Tibial artery (tissue), 4 donors: ENCODE measurements around the gene RBM33.

ENCODE experiments used
- DNase-seq, 2 donors: peaks; one replicate each; pipeline ENCODE4 v3.0.0-alpha.2; 2019
- H3K27ac ChIP-seq, 2 donors: fragments of 200-600 bp; sonication (generic) in 1 of 2; 1 replicate in 1 of 2; 2 replicates in 1 of 2; pipeline ENCODE4 v1.5.1; 2018 to 2019; ENCODE audit warnings: mild to moderate bottlenecking in 1 of 2
- H3K27me3 ChIP-seq, 2 donors: fragments of 200-600 bp; sonication (generic) in 1 of 2; one replicate each; pipeline versions ENCODE4 v1.5.1 to v1.6.0; 2016 to 2019
- H3K36me3 ChIP-seq, 3 donors: fragments of 200-600 bp; sonication (generic) in 2 of 3; one replicate each; pipeline ENCODE4 v1.5.1; 2016 to 2019; ENCODE audit warnings: mild to moderate bottlenecking in 2 of 3
- H3K4me1 ChIP-seq, 4 donors: fragments of 200-600 bp; sonication (generic) in 2 of 4; 1 replicate in 3 of 4; 2 replicates in 1 of 4; pipeline ENCODE4 v1.5.1; 2016 to 2019
- H3K4me3 ChIP-seq, 2 donors: fragments of 200-600 bp; sonication (generic) in 1 of 2; 1 replicate in 1 of 2; 2 replicates in 1 of 2; pipeline ENCODE4 v1.5.1; 2018 to 2019; ENCODE audit warnings: mild to moderate bottlenecking in 2 of 2
- H3K9me3 ChIP-seq, 3 donors: fragments of 200-600 bp; sonication (generic) in 1 of 3; one replicate each; pipeline ENCODE4 v1.5.1; 2016 to 2019
- CTCF ChIP-seq, 2 experiments: fragments of 200-600 bp in 1 of 2; fragments of 450-650 bp in 1 of 2; IDR thresholded peaks; one replicate each; pipeline ENCODE4 v1.5.1; 2017 to 2019; ENCODE audit warnings: antibody characterized with exemption in 2 of 2, mild to moderate bottlenecking in 1 of 2, moderate library complexity in 1 of 2
- intact Hi-C: fragments of 100-400 bp; cut with DNase I; formaldehyde crosslinking; loops from one replicate; pipeline ENCODE4 v1.15.0; 2023; ENCODE audit warnings: low total_unique reads

Gene RBM33

GRCh38 chr7:155809332-155809946 lies 165.0 kb downstream of the RBM33 start:
- no peaks in the 10 kb centered on the region for H3K9me3 ChIP-seq
- no peak for TF ChIP-seq CTCF (IDR thresholded peaks at IDR 0.05)
- peaks cover 0 to 72% (median 49%) of the 10 kb centered on the region in 4 donors for H3K4me1 ChIP-seq
- no peak for DNase-seq
- intact Hi-C loops = loop anchor here (10.0 kb wide), 1 partner anchor 1005 kb away; no protein-coding TSS in a partner anchor
- peak overlapping the region in 1 of 2 donors; percentile 16 for H3K4me3 ChIP-seq
- no peak overlapping the region for H3K27ac ChIP-seq
- peaks cover 0 to 98% of the 10 kb centered on the region in 2 donors for H3K27me3 ChIP-seq
- H3K36me3 ChIP-seq = no peaks in the 10 kb centered on the region

- no peak overlapping the region for H3K27ac ChIP-seq
- H3K27me3 ChIP-seq = peaks cover 0 to 98% of the 10 kb centered on the region in 2 donors
- TF ChIP-seq CTCF (IDR thresholded peaks at IDR 0.05) = no peak
- no peak for DNase-seq
- H3K4me3 ChIP-seq = peak overlapping the region in 1 of 2 donors; percentile 16
- H3K4me1 ChIP-seq = peaks cover 0 to 65% (median 41%) of the 10 kb centered on the region in 4 donors
- intact Hi-C loops = loop anchor here (10.0 kb wide), 1 partner anchor 1005 kb away; no protein-coding TSS in a partner anchor
- H3K9me3 ChIP-seq = no peaks in the 10 kb centered on the region
- no peaks in the 10 kb centered on the region for H3K36me3 ChIP-seq
These were observed 165.7 kb downstream of the RBM33 start for GRCh38 chr7:155809947-155810769.

- peaks cover 0 to 98% of the 10 kb centered on the region in 2 donors for H3K27me3 ChIP-seq
- DNase-seq = no peak
- no peak for TF ChIP-seq CTCF (IDR thresholded peaks at IDR 0.05)
- no peaks in the 10 kb centered on the region for H3K36me3 ChIP-seq
- no peaks in the 10 kb centered on the region for H3K9me3 ChIP-seq
- intact Hi-C loops = no loop called here
- peaks cover 0 to 57% (median 33%) of the 10 kb centered on the region in 4 donors for H3K4me1 ChIP-seq
- no peak overlapping the region for H3K27ac ChIP-seq
- no peak overlapping the region for H3K4me3 ChIP-seq
These were observed 166.5 kb downstream of the RBM33 start for GRCh38 chr7:155810770-155811559.

- intact Hi-C loops = no loop called here
These were observed 167.1 kb downstream of the RBM33 start for GRCh38 chr7:155811560-155811894.

More at GRCh38 chr7:155811560-155811894, 167.1 kb downstream of the RBM33 start:
- no peaks in the 10 kb centered on the region for H3K9me3 ChIP-seq
- no peak for DNase-seq
- no peak for TF ChIP-seq CTCF (IDR thresholded peaks at IDR 0.05)
- no peak overlapping the region for H3K4me3 ChIP-seq
- H3K27me3 ChIP-seq = peaks cover 0 to 98% of the 10 kb centered on the region in 2 donors
- H3K4me1 ChIP-seq = peaks cover 0 to 51% (median 29%) of the 10 kb centered on the region in 4 donors
- H3K27ac ChIP-seq = no peak overlapping the region
- no peaks in the 10 kb centered on the region for H3K36me3 ChIP-seq
